HepG2 (cell line): Measurements from ENCODE around the gene VAMP8. TPM values are rescaled to one million over a fixed set of nuclear protein-coding genes. Genes with fewer than 3 reads are reported as not detected.
A peak's percentile ranks its signal among the peaks of the same experiment; 100 is the strongest.

ENCODE experiments used
- ARID5B ChIP-seq: IDR thresholded peaks from 2 replicates; pipeline ENCODE4 v1.4.0; 2020; ENCODE audit warnings: mild to moderate bottlenecking, missing genetic modification reagents
- FUBP1 ChIP-seq: sonication (generic); formaldehyde crosslinking; IDR thresholded peaks from 2 replicates; pipeline ENCODE4 v1.5.1; 2020; ENCODE audit warnings: missing genetic modification reagents, mild to moderate bottlenecking, borderline replicate concordance
- NBN ChIP-seq: fragments of 450-650 bp; conservative IDR thresholded peaks from 2 replicates; pipeline ENCODE4 v1.6.1; 2017
- NONO ChIP-seq, 2 experiments: fragments of 450-650 bp in 1 of 2; sonication (generic) in 1 of 2; formaldehyde crosslinking in 1 of 2; IDR thresholded peaks in 1 of 2; conservative IDR thresholded peaks in 1 of 2; 2 replicates each; pipeline versions ENCODE4 v1.6.1 to v1.8.0; 2017 to 2022; ENCODE audit warnings: mild to moderate bottlenecking in 1 of 2, missing genetic modification reagents in 1 of 2, moderate library complexity in 1 of 2
- PRDM10 ChIP-seq: sonication (generic); formaldehyde crosslinking; IDR thresholded peaks from 2 replicates; pipeline ENCODE4 v1.4.0; 2020; ENCODE audit warnings: low read depth, missing genetic modification reagents
- TARDBP ChIP-seq: sonication (generic); formaldehyde crosslinking; IDR thresholded peaks from 2 replicates; pipeline ENCODE4 v1.8.0; 2022; ENCODE audit warnings: mild to moderate bottlenecking, missing genetic modification reagents
- TOPORS ChIP-seq: sonication (generic); formaldehyde crosslinking; IDR thresholded peaks from 2 replicates; pipeline ENCODE4 v1.8.0; 2023; ENCODE audit warnings: mild to moderate bottlenecking, missing genetic modification reagents
- UBTF ChIP-seq: sonication (generic); formaldehyde crosslinking; IDR thresholded peaks from 2 replicates; pipeline ENCODE4 v1.4.0; 2020; ENCODE audit warnings: mild to moderate bottlenecking, missing genetic modification reagents
- ZBTB1 ChIP-seq: sonication (generic); formaldehyde crosslinking; IDR thresholded peaks from 2 replicates; pipeline ENCODE4 v1.4.0; 2020; ENCODE audit warnings: missing genetic modification reagents, borderline replicate concordance
- ZFP62 ChIP-seq: sonication (generic); formaldehyde crosslinking; IDR thresholded peaks from 2 replicates; pipeline ENCODE4 v1.4.0; 2020; ENCODE audit warnings: missing genetic modification reagents
- ZNF225 ChIP-seq: sonication (generic); formaldehyde crosslinking; IDR thresholded peaks from 2 replicates; pipeline ENCODE4 v1.4.0; 2020; ENCODE audit warnings: mild to moderate bottlenecking, missing genetic modification reagents
- ZNF24 ChIP-seq: fragments of 450-650 bp; IDR thresholded peaks from 2 replicates; pipeline ENCODE4 v1.6.1; 2017; ENCODE audit warnings: antibody characterized with exemption, mild to moderate bottlenecking
- ZNF691 ChIP-seq: sonication (generic); formaldehyde crosslinking; IDR thresholded peaks from 2 replicates; pipeline ENCODE4 v1.4.0; 2020; ENCODE audit warnings: missing genetic modification reagents, low read depth, mild to moderate bottlenecking, borderline replicate concordance
- polyA plus RNA-seq, 8 experiments: library from polyadenylated mRNA; depleted of rRNA in 3 of 8; stranded (reverse) in 7 of 8; unstranded in 1 of 8; fragments of >200 nt; fragmentation: Illumina TruSeq in 4 of 8; extraction: Trizol in 4 of 8; gene quantifications; 2 replicates each; pipeline versions ENCODE4 v1.2.1 to v1.2.3, GENCODE V29; 2011 to 2016; ENCODE audit warnings: low read depth in 4 of 8, missing spikeins in 1 of 8, mixed read lengths in 1 of 8; ENCODE audit not compliant: insufficient read depth in 1 of 8
- total RNA-seq, 5 experiments: library from RNA; depleted of rRNA; stranded (reverse); fragments of >200 nt; fragmentation: Illumina TruSeq; extraction: Trizol; gene quantifications; 2 replicates each; pipeline ENCODE4 v1.2.3, GENCODE V29; 2016; ENCODE audit warnings: low read depth in 1 of 5

Gene VAMP8
- total and polyA plus RNA-seq, 2 of the 13 experiments (the other 11 are each of a cell fraction or from before 2014, with no cell fraction given), result 83.3 to 157 TPM

GRCh38 chr2:85595301-85596025 is 18.1 kb downstream of the VAMP8 start, which contains the start of gene RNF181 (continued):
- no peak for TF ChIP-seq NBN
- TF ChIP-seq FUBP1 (CRISPR knock-in tag), result no peak
- TF ChIP-seq ZNF225 (CRISPR knock-in tag), result peak; percentile 87; the same call in 1 of the 2 replicates
- TF ChIP-seq TOPORS (CRISPR knock-in tag), result peak; percentile 76; the same call in 1 of the 2 replicates
- TF ChIP-seq ZNF24, result no peak
- no peak for TF ChIP-seq NONO (IDR thresholded peaks at IDR 0.05)
- TF ChIP-seq NONO (CRISPR knock-in tag; conservative IDR thresholded peaks at IDR 0.05), result peak; percentile 80
- TF ChIP-seq ZFP62 (CRISPR knock-in tag), result no peak
- 0 out of 2 replicates have a peak, but pooled peaks have one; percentile 30 for TF ChIP-seq PRDM10 (CRISPR knock-in tag)
- peak; percentile 81 for TF ChIP-seq UBTF (CRISPR knock-in tag)
- TF ChIP-seq ZBTB1 (CRISPR knock-in tag), result no peak
- peak; percentile 78 for TF ChIP-seq TARDBP
- peak; percentile 59; the same call in 1 of the 2 replicates for TF ChIP-seq ZNF691 (CRISPR knock-in tag)
- TF ChIP-seq ARID5B, result peak; percentile 25; the same call in 1 of the 2 replicates
